IMR-90 (cell line): ENCODE results near the gene CDH12. TPM values are rescaled to one million over a fixed set of nuclear protein-coding genes. Genes with fewer than 3 reads are reported as not detected.

Source experiments
- ATAC-seq: fragments of 200-7000 bp; cut with Tn5 transposase; 2 replicates; pipeline ENCODE4 v1.9.1; 2020; ENCODE audit warnings: low read depth, mild to moderate bottlenecking, moderate library complexity
- BruUV-seq: library from RNA; stranded (reverse); fragments of 400-500 nt; replicated peaks from 2 replicates; lab custom pipeline; 2021; lab: Mats Ljungman, UMichigan
- CTCF ChIA-PET: fragments of 300-600 bp; formaldehyde crosslinking; extraction: SDS; loops from one replicate; lab custom pipeline; 2021; ENCODE audit warnings: antibody characterized with exemption; lab: Yijun Ruan, JAX
- POLR2A ChIA-PET: fragments of 300-600 bp; sonication (Branson Sonifier 250); formaldehyde crosslinking; loops from one replicate; lab custom pipeline; 2022; ENCODE audit warnings: antibody characterized with exemption; ENCODE audit not compliant: unreplicated experiment; lab: Charles Lee
- DNase-seq: peaks from one replicate; pipeline ENCODE4 v3.0.0; 2013
- H2AFZ ChIP-seq: replicated peaks from 2 replicates; pipeline ENCODE3; 2013; ENCODE audit warnings: low read length, mild to moderate bottlenecking; ENCODE audit not compliant: poor library complexity
- H2AK5ac ChIP-seq: 2 replicates; pipeline ENCODE4 v1.6.1; 2013; ENCODE audit warnings: low read depth, low read length, inconsistent platforms
- H2AK9ac ChIP-seq: replicated peaks from 2 replicates; pipeline ENCODE3; 2013; ENCODE audit warnings: mild to moderate bottlenecking, low read depth, low read length, moderate library complexity; ENCODE audit not compliant: poor library complexity
- H2BK120ac ChIP-seq: 2 replicates; pipeline ENCODE4 v1.6.1; 2013; ENCODE audit warnings: low read depth, low read length, inconsistent platforms
- H2BK15ac ChIP-seq: 3 replicates; pipeline ENCODE4 v1.6.1; 2013; ENCODE audit warnings: low read depth, low read length, inconsistent platforms
- H2BK20ac ChIP-seq: 2 replicates; pipeline ENCODE4 v1.6.1; 2013; ENCODE audit warnings: low read depth, mild to moderate bottlenecking, inconsistent platforms, low read length, moderate library complexity
- H2BK5ac ChIP-seq: 2 replicates; pipeline ENCODE4 v1.6.1; 2013; ENCODE audit warnings: mild to moderate bottlenecking, low read depth, low read length, inconsistent platforms; ENCODE audit not compliant: poor library complexity, severe bottlenecking
- H3K14ac ChIP-seq: replicated peaks from 2 replicates; pipeline ENCODE4 v1.6.1; 2013; ENCODE audit warnings: low read depth, low read length, inconsistent platforms
- H3K18ac ChIP-seq: 2 replicates; pipeline ENCODE4 v1.6.1; 2013; ENCODE audit warnings: low read depth, low read length, control low read depth
- H3K23ac ChIP-seq: 2 replicates; pipeline ENCODE4 v1.6.1; 2013; ENCODE audit warnings: low read depth, low read length, inconsistent platforms
- H3K27ac ChIP-seq: 2 replicates; pipeline ENCODE4 v1.5.1; 2013; ENCODE audit warnings: mild to moderate bottlenecking, control low read depth, low read length; ENCODE audit not compliant: insufficient read depth
- H3K27me3 ChIP-seq: 2 replicates; pipeline ENCODE4 v1.6.1; 2013; ENCODE audit warnings: low read length; ENCODE audit not compliant: control insufficient read depth, insufficient read depth
- H3K36me3 ChIP-seq: 2 replicates; pipeline ENCODE4 v1.6.1; 2013; ENCODE audit warnings: low read length, mixed read lengths; ENCODE audit not compliant: control insufficient read depth, insufficient read depth
- H3K4ac ChIP-seq: 2 replicates; pipeline ENCODE4 v1.6.1; 2013; ENCODE audit warnings: low read depth, low read length, inconsistent platforms
- H3K4me1 ChIP-seq: 2 replicates; pipeline ENCODE4 v1.6.1; 2013; ENCODE audit warnings: low read length, mixed read lengths; ENCODE audit not compliant: control insufficient read depth, insufficient read depth
- H3K4me2 ChIP-seq: 2 replicates; pipeline ENCODE4 v1.6.1; 2013; ENCODE audit warnings: low read depth, mild to moderate bottlenecking, control low read depth, low read length, moderate library complexity
- H3K4me3 ChIP-seq: 2 replicates; pipeline ENCODE4 v1.5.1; 2013; ENCODE audit warnings: low read depth, mild to moderate bottlenecking, control low read depth, low read length, moderate library complexity; ENCODE audit not compliant: insufficient read depth
- H3K56ac ChIP-seq: 2 replicates; pipeline ENCODE4 v1.6.1; 2013; ENCODE audit warnings: low read length, inconsistent platforms; ENCODE audit not compliant: insufficient read depth; ENCODE audit errors: extremely low read depth
- H3K79me1 ChIP-seq, 2 experiments: 2 replicates each; pipeline ENCODE4 v1.6.1; 2013; ENCODE audit warnings: low read length in 2 of 2, inconsistent platforms in 1 of 2, low read depth in 1 of 2
- H3K9ac ChIP-seq: 2 replicates; pipeline ENCODE4 v1.6.1; 2013; ENCODE audit warnings: low read depth, low read length, control low read depth
- H3K9me1 ChIP-seq: 2 replicates; pipeline ENCODE4 v1.6.1; 2013; ENCODE audit warnings: low read length, inconsistent platforms; ENCODE audit not compliant: insufficient read depth
- H3K9me3 ChIP-seq: 2 replicates; pipeline ENCODE4 v1.6.1; 2013; ENCODE audit warnings: low read length; ENCODE audit not compliant: control insufficient read depth, insufficient read depth
- H4K20me1 ChIP-seq: 2 replicates; pipeline ENCODE4 v1.6.1; 2013; ENCODE audit warnings: low read length, inconsistent platforms; ENCODE audit not compliant: insufficient read depth
- H4K5ac ChIP-seq: 2 replicates; pipeline ENCODE4 v1.6.1; 2013; ENCODE audit warnings: mild to moderate bottlenecking, low read depth, low read length, control low read depth
- H4K8ac ChIP-seq, 2 experiments: 2 replicates each; pipeline ENCODE4 v1.6.1; 2013; ENCODE audit warnings: low read depth in 2 of 2, low read length in 2 of 2, control low read depth in 1 of 2, inconsistent platforms in 1 of 2
- H4K91ac ChIP-seq: 2 replicates; pipeline ENCODE4 v1.6.1; 2013; ENCODE audit warnings: low read depth, low read length, inconsistent platforms; ENCODE audit not compliant: insufficient read depth
- BHLHE40 ChIP-seq: fragments of 150-350 bp; IDR thresholded peaks from 2 replicates; pipeline ENCODE4 v1.6.1; 2016; ENCODE audit warnings: mild to moderate bottlenecking, low read depth, low read length
- CEBPB ChIP-seq: IDR thresholded peaks from 2 replicates; pipeline ENCODE4 v1.6.1; 2012; ENCODE audit warnings: low read depth, low read length, improper control_type of control experiment
- CHD1 ChIP-seq: IDR thresholded peaks from 2 replicates; pipeline ENCODE4 v1.6.1; 2012; ENCODE audit warnings: low read depth, low read length, improper control_type of control experiment
- FOS ChIP-seq: fragments of 150-350 bp; IDR thresholded peaks from 2 replicates; pipeline ENCODE4 v1.6.1; 2016; ENCODE audit warnings: low read depth, low read length
- MAFK ChIP-seq: IDR thresholded peaks from 2 replicates; pipeline ENCODE4 v1.6.1; 2012; ENCODE audit warnings: low read depth, low read length, improper control_type of control experiment
- NFE2L2 ChIP-seq: fragments of 150-350 bp; IDR thresholded peaks from 2 replicates; pipeline ENCODE4 v1.6.1; 2016; ENCODE audit warnings: low read depth, mild to moderate bottlenecking, low read length
- POLR2A ChIP-seq: IDR thresholded peaks from 2 replicates; pipeline ENCODE4 v1.6.1; 2012; ENCODE audit warnings: mild to moderate bottlenecking, low read depth, low read length
- RCOR1 ChIP-seq: IDR thresholded peaks from 2 replicates; pipeline ENCODE4 v1.6.1; 2012; ENCODE audit warnings: mild to moderate bottlenecking, low read length, improper control_type of control experiment; ENCODE audit not compliant: insufficient replicate concordance
- RFX5 ChIP-seq: IDR thresholded peaks from 2 replicates; pipeline ENCODE4 v1.8.0; 2012; ENCODE audit warnings: low read depth, mild to moderate bottlenecking, low read length, moderate library complexity
- SMC3 ChIP-seq: fragments of 150-350 bp; IDR thresholded peaks from 2 replicates; pipeline ENCODE4 v1.6.1; 2016; ENCODE audit warnings: low read depth, mild to moderate bottlenecking, antibody characterized with exemption, low read length, moderate library complexity
- USF2 ChIP-seq: fragments of 150-350 bp; IDR thresholded peaks from 2 replicates; pipeline ENCODE4 v1.6.1; 2017; ENCODE audit warnings: mild to moderate bottlenecking, antibody characterized with exemption, low read length, low read depth
- WGBS, 2 experiments: methylation state at CpG; one replicate each; pipeline versions ENCODE4 v1.1.5 to v1.1.7; 2013; ENCODE audit warnings: missing lambda C conversion rate in 2 of 2; ENCODE audit not compliant: insufficient read length in 1 of 2; ENCODE audit errors: extremely low coverage in 2 of 2; 5-methylcytosine and 5-hydroxymethylcytosine counted together
- dilution Hi-C: fragments of 300-500 bp; cut with HindIII; formaldehyde crosslinking; loops from one replicate; pipeline ENCODE4 v1.14.3; 2018; ENCODE audit warnings: low sequenced_read_pairs; ENCODE audit not compliant: unreplicated experiment
- in situ Hi-C: fragments of 300-500 bp; cut with MboI; formaldehyde crosslinking; loops from 3 replicates; pipeline ENCODE4 v1.14.3; 2019; ENCODE audit warnings: low sequenced_read_pairs, inconsistent platforms, mixed read lengths
- intact Hi-C: fragments of 100-400 bp; cut with micrococcal nuclease; formaldehyde crosslinking; loops from 2 replicates; pipeline ENCODE4 v1.10.0; 2022
- polyA plus RNA-seq, 3 experiments: library from polyadenylated mRNA; depleted of rRNA; stranded (reverse); fragments of >200 nt; gene quantifications; 2 replicates each; pipeline ENCODE4 v1.2.3, GENCODE V29; 2012; ENCODE audit warnings: low replicate concordance in 1 of 3
- total RNA-seq: library from RNA; depleted of rRNA; stranded (reverse); fragments of >200 nt; gene quantifications from 2 replicates; pipeline ENCODE4 v1.2.3, GENCODE V29; 2012
- TF ChIP-seq, protein P1 (sequence below): fragments of 150-350 bp; IDR thresholded peaks from 2 replicates; pipeline ENCODE4 v1.6.1; 2016; ENCODE audit warnings: low read depth, mild to moderate bottlenecking, low read length, moderate library complexity, borderline replicate concordance
- TF ChIP-seq, protein P2 (sequence below): conservative IDR thresholded peaks from 2 replicates; pipeline ENCODE4 v1.5.1; 2012; ENCODE audit warnings: mild to moderate bottlenecking, low read depth, low read length, improper control_type of control experiment

CDH12 gene
- total and polyA plus RNA-seq, 2 of the 4 experiments (the other 2 are of a cell fraction) = not detected

GRCh38 chr5:21709770-21710169 lies 1143.4 kb downstream of the CDH12 start:
- Histone ChIP-seq H3K4ac (no peak overlapping the region), H4K91ac (no peak overlapping the region), H2AK5ac (no peak overlapping the region), H2BK5ac (no peak overlapping the region), H2AK9ac (no peak overlapping the region), H2BK15ac (no peak overlapping the region), H3K14ac (no peak overlapping the region), H3K79me1 (no peaks in the 10 kb centered on the region), H3K18ac (no peak overlapping the region), H3K9me3 (no peaks in the 10 kb centered on the region), H3K56ac (no peak overlapping the region), H3K4me3 (no peak overlapping the region), H3K4me1 (no peaks in the 10 kb centered on the region), H3K36me3 (no peaks in the 10 kb centered on the region), H3K27ac (no peak overlapping the region), H3K9me1 (no peaks in the 10 kb centered on the region), H2AFZ (no peak overlapping the region), H2BK20ac (no peak overlapping the region), H3K4me2 (no peak overlapping the region), H4K5ac (no peak overlapping the region), H3K9ac (no peak overlapping the region), H3K27me3 (no peaks in the 10 kb centered on the region), H4K8ac (no peak overlapping the region), H3K23ac (no peak overlapping the region), H2BK120ac (no peak overlapping the region), H4K20me1 (no peaks in the 10 kb centered on the region)
- no TSS peak for BruUV-seq
- no peak for TF ChIP-seq POLR2A
- no peak for TF ChIP-seq RCOR1
- no peak for TF ChIP-seq MAFK
- TF ChIP-seq, protein P1, sequence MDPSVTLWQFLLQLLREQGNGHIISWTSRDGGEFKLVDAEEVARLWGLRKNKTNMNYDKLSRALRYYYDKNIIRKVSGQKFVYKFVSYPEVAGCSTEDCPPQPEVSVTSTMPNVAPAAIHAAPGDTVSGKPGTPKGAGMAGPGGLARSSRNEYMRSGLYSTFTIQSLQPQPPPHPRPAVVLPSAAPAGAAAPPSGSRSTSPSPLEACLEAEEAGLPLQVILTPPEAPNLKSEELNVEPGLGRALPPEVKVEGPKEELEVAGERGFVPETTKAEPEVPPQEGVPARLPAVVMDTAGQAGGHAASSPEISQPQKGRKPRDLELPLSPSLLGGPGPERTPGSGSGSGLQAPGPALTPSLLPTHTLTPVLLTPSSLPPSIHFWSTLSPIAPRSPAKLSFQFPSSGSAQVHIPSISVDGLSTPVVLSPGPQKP = no peak
- TF ChIP-seq FOS = no peak
- TF ChIP-seq, protein P2, sequence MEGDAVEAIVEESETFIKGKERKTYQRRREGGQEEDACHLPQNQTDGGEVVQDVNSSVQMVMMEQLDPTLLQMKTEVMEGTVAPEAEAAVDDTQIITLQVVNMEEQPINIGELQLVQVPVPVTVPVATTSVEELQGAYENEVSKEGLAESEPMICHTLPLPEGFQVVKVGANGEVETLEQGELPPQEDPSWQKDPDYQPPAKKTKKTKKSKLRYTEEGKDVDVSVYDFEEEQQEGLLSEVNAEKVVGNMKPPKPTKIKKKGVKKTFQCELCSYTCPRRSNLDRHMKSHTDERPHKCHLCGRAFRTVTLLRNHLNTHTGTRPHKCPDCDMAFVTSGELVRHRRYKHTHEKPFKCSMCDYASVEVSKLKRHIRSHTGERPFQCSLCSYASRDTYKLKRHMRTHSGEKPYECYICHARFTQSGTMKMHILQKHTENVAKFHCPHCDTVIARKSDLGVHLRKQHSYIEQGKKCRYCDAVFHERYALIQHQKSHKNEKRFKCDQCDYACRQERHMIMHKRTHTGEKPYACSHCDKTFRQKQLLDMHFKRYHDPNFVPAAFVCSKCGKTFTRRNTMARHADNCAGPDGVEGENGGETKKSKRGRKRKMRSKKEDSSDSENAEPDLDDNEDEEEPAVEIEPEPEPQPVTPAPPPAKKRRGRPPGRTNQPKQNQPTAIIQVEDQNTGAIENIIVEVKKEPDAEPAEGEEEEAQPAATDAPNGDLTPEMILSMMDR = no peak
- no peak for TF ChIP-seq NFE2L2
- TF ChIP-seq RFX5 = no peak
- TF ChIP-seq CHD1 = no peak
- no peak for TF ChIP-seq USF2
- TF ChIP-seq CEBPB = no peak
- no peak for TF ChIP-seq BHLHE40
- no peak for TF ChIP-seq SMC3
- ATAC-seq (no peak), DNase-seq (no peak)
- WGBS, 2 experiments = no CpG with 5 or more reads among the region's 3 CpGs
- intact Hi-C loops = no loop called here
- ChIA-PET POLR2A (no interaction called here), CTCF (no interaction called here)
- dilution Hi-C loops = no loop called here
- in situ Hi-C loops = no loop called here
